ENCODE measurements around the gene BCL2L1.

The BCL2L1 gene

DNA sequence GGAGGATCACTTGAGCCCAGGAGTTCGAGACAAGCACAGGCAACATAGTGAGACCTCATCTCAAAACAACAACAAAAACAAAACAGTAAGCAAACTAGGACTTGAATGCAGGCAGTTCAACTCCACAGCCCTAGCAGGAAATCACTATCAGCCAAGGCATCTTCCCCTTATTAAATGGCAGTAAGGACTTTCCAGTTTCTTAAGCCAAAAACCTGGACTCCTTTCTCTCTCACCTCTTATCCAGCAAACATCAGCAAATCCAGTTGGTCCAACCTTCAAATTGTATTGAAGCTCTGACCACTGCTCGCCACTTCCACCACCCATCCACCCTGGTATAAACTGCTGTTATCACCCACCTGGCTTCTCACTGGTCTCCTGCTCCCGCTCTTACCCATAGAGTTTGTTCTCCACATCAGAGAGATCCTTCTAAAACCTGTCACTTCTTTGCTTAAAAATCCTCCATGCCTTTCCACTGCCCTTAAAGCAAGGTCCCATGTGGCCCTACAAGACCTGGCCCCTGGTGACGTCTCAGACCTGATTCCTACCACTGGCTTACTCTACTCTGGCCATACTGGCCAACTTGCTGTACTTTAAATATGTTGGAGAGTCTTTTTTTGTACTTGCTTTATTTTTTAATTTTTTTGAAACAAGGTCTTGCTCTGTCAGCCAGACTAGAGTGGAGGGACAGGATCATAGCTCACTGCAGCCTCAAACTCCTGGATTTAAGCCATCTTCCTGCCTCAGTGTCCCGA is 27.6 kb downstream of the BCL2L1 start:
- no peak for DNase-seq

DNA sequence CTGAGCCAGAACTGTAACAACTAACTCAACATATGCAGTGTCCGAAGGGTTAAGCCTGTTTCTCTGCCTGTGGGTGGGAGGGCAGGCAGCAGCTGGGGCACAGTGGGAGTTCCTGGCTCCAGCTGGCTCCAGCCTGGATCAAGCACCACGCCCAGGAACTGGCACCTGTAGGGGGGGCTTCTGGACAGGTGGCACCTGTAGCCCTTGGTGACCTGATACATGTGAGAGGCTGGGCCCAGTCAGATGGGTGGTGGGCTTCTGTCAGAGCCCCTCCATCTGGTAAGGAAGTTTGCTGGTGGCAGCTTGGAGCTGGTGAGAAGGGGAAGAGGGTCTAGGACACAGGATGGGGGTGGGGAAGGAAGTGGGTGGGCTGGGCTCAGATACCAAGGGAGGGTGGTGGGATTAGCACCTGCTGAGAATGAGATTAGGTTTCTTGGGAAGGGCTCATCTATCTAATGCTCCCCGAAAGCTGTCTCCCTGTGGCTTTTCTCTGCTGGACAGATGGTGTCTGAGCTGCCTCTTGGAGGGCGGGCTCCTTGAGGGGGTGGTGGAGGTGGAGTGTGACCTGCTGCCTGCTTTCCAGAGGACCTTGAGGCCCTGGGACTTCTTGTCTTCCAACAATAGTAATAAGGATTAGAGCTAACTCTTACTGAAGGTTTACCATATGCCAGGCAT is 28.5 kb downstream of the BCL2L1 start:
- no peak for DNase-seq

GRCh38 chr20:31693402-31693801 is 29.3 kb downstream of the BCL2L1 start:
- DNase-seq: no peak

DNA sequence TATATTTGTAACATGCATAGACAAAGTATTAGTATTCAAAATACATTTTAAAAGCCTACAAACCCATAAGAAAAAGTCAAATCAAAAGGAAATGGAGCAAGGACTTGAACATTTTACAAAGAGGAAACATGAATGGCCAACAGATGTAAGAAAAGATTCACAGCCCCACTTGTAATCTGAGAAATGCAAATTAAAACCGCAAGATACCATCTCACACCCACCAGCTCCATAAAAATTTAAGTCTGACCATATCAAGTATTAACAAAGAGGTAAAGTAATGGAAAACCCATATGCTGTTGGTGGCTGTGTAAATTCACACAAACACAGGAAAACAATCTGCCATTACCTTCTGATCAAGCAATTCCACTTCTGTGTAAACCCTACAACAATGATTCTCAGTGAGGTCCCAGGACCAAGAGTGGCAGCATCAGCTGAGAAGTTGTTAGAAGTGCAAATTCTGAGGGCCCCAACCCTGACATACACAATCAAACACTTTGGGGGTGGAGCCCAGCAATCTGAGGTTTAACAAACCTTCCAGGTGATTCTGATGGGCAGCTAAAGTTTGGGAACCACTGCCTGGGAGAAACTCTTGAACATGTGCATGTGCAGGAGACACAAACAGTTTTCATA is 30.9 kb downstream of the BCL2L1 start:
- DNase-seq: no peak

- no peak for DNase-seq
These were observed 32.5 kb downstream of the BCL2L1 start for GRCh38 chr20:31690124-31690666.

DNA sequence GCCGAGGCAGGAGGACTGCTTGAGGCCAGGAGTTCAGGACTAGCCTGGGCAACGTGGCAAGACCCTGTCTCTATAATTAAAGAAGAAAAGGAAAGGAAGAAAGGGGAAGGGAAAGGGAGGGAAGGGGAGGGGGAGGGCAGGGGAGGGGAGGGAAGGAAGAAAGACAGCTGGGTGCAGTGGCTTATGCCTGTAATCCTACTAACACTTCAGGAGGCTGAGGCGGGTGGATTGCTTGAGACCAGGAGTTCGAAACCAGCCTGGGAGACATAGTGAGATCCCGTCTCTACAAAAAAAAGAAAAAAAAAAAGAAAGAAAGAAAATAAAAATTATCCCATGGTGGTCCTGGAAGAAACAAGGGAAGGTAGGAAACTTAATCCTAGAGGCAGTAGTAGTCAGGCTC is 33.5 kb downstream of the BCL2L1 start:
- no peak for DNase-seq

GRCh38 chr20:31687777-31688176 is 34.9 kb downstream of the BCL2L1 start:
- DNase-seq: no peak

DNA sequence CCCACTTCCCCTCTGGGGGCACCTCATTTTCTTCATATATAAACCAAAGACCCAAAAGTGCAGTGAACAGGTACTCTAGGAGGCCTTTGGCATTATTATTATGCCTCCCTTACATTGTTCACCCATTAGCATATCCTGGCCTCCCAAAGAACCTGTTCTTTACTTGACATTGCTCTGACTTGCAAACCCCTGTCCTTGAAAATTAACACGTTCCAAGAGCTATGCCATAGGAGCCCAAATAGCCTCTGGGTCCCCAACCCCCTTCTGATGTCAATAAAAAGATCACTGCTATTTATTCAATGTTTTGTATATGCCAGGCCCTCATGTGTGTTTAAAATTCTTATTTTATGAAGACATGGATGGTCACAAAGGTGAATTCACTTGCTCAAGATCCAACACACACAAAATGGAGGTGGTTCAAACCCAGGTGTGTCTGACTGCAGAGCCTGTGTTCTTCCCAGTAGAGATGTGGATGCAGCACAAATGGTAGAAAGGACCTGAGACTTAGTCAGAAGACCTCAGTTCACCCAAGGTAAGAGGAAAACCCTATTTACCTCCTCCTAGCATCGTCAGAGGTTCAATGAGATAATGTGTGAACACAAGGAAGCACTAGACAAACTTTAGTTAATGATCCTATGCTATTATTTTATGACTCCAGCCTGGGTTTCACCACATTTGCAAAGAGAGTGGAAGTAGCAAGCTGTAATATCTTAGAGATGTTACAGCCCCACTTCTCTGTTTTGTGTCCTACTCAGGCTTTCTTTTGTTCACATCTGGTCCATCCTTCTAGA is 36.6 kb downstream of the BCL2L1 start:
- no peak for DNase-seq

DNA sequence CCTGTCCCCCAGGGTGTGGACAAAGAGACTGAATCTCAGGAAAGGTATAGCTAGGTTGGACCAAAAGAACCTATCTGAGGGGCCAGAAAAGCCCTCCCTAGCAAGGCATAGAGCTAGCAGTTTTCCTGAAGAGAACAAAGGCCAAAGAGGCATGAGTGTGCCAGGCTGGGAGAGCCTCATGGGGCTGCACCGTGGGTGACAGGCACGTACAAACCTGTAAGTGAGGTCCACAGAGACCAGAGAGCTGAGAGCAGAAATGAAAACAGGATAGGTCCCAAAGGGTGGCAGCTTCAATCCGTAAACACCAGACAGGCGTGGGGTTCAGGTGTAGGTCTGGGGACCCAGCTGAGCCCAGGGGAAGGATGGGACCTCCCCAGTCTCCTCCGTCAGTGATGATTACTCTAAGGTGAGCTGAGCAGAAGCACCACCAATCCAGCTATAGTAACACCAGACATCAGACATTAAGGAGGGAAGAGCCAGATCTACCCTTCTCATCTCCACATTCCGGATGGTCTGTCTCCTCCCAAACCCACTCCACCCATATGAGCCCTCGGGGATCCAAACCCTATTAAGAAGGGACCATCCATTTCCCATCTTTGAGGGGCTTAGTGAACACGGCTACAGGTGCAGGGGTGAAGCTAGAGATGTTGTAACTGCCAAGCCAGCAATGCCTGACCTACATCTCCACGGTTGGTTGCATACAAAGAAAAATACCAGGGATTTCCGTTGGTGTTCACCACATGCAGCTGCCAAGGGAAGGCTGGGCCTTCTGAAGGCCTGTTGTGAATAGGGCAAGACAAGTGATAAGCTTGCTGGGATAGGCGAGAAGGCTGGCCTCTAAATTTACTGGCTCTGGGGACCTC is 38.3 kb downstream of the BCL2L1 start:
- no peak for DNase-seq

DNA sequence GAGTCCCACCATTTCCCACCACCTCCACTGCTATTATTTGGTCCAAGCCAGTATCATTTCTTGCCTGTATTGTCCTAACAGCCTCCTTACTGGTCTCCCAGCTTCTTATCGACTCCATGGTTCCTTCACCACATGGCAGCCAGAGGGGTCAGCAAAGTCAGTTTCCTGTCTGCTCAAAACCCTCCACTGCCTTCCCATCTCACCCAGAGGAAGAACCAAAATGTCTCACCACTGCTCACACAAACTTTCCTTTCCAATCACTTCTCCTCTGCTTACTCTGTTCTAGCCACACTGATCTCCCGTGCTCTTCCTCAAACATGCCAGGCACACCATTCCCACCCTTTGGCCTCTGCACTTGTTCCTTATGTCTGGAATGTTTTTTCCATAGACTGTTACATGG is 39.7 kb downstream of the BCL2L1 start:
- DNase-seq: no peak

DNA sequence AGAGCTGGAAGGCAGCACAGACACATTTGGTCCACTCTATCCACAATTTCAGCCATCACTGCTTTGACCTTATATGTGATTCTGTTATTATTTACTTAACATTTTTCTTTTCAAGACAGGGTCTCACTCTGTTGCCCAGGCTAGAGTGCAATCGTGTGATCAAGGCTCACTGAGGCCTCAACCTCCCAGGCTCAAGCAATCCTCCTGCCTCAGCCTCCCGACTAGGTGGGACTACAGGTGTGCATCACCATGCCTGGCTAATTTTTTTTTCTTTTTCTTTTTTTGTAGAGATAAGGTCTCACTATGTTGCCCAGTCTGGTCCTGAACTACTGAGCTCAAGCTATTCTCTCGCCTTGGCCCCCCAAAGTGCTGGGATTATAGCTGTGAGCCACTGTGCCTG is 40.3 kb downstream of the BCL2L1 start:
- DNase-seq: no peak

DNA sequence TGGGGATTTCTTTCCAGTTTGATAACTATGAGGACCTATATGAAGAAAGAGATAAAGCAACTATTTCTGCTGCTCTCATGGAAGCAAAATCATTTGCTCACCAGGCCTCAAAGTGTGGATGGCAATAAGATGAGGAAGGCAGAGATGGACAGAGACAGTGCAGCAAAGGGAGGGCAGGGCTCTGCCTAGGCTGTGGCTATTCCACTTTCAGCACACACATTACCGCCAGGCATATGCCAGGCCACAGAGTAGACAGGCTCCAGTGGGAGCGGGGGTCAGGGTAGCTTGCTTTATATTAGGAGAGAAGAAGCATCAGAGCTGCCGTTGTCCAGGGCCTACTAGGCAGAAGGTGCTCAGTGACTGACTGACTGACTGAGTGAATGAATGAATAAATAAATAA is 40.9 kb downstream of the BCL2L1 start:
- no peak for DNase-seq

DNA sequence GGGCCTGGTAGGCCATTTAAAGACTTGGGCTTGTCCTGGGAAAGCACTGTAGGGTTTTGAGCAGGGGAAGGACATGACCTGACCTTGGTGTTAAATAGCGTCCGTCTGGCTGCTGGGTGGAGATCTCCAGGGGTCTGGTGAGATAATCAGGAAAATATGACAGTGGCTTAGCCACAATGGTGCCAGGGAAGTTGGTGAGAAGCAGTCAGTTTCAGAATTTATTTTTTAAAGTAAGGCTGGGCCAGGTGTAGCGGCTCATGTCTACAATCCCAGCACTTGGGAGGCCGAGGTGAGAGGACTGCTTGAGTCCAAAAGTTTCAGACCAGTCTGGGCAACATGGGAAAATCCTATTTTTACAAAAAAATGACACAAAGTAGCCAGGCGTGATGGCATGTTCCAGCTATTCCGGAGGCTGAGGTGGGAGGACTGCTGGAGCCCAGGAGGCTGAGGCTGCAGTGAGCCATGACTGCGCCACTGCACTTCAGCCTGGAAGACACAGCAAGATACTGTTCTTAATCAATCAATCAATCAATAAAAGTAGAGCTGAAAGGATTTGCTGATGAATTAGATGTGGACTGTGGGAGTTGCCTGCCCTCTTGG is 41.4 kb downstream of the BCL2L1 start:
- DNase-seq: no peak

DNA sequence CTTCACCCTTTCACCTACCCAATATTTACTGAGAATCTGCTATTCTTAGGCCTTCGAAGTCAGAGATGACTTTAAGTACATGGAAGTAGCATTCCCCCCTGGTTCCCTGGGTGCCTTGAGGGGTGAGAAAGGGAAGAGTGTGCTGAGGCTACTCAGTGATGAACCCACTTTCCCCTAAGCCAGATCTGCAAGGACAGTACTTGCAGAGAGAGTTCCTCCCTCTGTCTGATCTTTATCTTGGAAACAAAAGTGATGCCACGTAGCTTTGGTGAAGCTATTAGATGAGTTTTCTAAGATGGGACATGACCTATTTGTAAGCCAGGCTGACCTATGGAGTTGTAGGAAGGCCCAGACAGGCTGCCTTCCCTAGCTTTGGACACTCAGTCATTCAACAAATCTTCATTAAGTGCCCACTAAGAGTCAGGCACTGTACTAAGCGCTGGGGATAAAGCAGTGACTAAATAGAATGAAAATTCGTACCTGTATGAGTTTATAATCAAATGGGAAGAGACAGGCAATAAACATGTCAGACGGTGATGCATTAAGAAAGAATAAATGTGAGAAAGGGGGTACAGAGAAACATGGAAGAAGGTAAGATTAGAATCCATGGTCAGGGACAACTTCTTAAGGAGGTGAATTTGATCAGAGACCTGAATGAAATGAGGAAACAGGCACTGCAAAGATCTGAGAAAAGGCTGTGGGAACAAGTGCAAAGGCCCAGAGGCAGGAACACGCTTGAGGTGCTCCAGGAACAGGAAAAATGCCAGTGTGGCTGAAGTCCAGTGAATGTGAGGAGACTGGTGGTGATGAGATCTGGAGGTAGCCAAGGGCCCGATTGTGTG is 42.2 kb downstream of the BCL2L1 start:
- DNase-seq: no peak

GRCh38 chr20:31679357-31680285 is 43.0 kb downstream of the BCL2L1 start:
- DNase-seq: no peak

DNA sequence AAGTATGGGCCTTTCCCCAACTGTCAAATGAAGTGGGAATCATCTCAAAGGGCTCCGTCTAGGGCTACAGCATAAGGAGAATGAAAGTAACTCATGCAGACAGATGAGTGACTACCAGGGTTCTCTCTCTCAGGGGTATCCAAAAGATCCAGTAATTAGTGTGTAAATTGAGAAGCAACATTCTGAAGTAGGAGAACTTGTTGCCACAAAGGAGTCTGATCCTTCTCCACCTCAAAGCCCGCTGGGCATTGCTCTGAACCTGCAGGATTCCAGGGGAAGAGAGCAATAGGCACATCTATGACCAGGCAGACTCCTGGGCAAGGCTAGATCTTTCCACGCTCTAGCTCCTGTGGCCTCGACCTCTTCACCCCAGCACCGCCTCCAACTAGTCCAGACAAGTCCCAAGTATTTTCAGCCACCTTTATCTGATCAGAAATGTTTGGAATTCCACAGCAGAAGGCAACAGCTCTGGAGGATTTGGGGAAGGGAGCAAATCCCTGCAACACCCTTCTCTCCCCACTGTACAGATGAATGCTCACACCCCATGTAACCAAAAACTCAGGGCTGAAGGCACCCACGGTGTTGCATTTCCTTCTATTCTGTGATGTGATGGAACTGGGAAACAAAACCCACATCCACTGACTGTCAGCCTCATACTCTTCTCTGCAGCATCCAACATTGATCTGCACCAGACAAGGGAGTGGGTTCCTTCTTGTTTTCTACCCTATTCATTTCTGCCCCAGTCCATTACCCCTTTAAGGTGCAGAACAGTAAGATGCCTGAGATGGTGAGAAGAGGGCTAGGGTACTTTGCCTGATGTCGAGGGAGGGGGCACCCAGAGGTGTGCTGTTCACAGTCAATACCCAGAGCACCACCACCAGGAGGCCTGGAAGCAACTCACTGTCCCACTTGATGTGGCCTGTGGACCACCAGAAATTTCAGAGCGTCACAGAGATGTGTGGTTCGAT is 44.0 kb downstream of the BCL2L1 start:
- DNase-seq: no peak

Data from anterior cingulate cortex (tissue), 58 donors.